ENCODE data around the gene HIPK2. TPM values are rescaled to one million over a fixed set of nuclear protein-coding genes. Genes with fewer than 3 reads are reported as not detected.

HIPK2 gene
- total RNA-seq, 4 donors from 2014 or later = 20.9 to 40.9 (median 26.7) TPM

GRCh38 chr7:139657725-139658124 lies 120.1 kb downstream of the HIPK2 start:
- no peak for DNase-seq (ENCODE audit: extremely low spot score)
- H3K36me3 ChIP-seq = no peaks in the 10 kb centered on the region
- H3K4me1 ChIP-seq = peaks cover 35 to 66% (median 47%) of the 10 kb centered on the region in 4 donors
- H3K9me3 ChIP-seq = no peaks in the 10 kb centered on the region
- 87% methylated on average over 1 of the region's 1 CpG for WGBS
- no peak for TF ChIP-seq CTCF (IDR thresholded peaks at IDR 0.05)
- TF ChIP-seq POLR2A (IDR thresholded peaks at IDR 0.05; ENCODE audit: low read depth) = no peak
- TF ChIP-seq POLR2AphosphoS5 (IDR thresholded peaks at IDR 0.05) = no peak
- TF ChIP-seq EP300 (IDR thresholded peaks at IDR 0.05) = no peak
- H3K27me3 ChIP-seq = no peaks in the 10 kb centered on the region
- intact Hi-C loops (cut with DNase I) = loop anchor here (10.0 kb wide), 1 partner anchor 67 kb away; no protein-coding TSS in a partner anchor
- no peak overlapping the region for H3K4me3 ChIP-seq
- H3K27ac ChIP-seq (replicated peaks in 1 of 4) = no peak overlapping the region

GRCh38 chr7:139656387-139656786 lies 121.4 kb downstream of the HIPK2 start:
- Histone ChIP-seq H3K36me3 (no peaks in the 10 kb centered on the region), H3K4me1 (peaks cover 32 to 65% (median 47%) of the 10 kb centered on the region in 4 donors), H3K27ac (replicated peaks in 1 of 4) (no peak overlapping the region), H3K27me3 (no peaks in the 10 kb centered on the region), H3K4me3 (no peak overlapping the region), H3K9me3 (no peaks in the 10 kb centered on the region)
- TF ChIP-seq CTCF (IDR thresholded peaks at IDR 0.05) = no peak
- TF ChIP-seq POLR2AphosphoS5 (IDR thresholded peaks at IDR 0.05) = no peak
- TF ChIP-seq POLR2A (IDR thresholded peaks at IDR 0.05; ENCODE audit: low read depth) = no peak
- TF ChIP-seq EP300 (IDR thresholded peaks at IDR 0.05) = no peak
- DNase-seq (ENCODE audit: extremely low spot score) = no peak
- WGBS = 96% methylated on average over 6 of the region's 6 CpGs
- intact Hi-C loops (cut with DNase I) = loop anchor here (10.0 kb wide), 1 partner anchor 68 kb away; no protein-coding TSS in a partner anchor

- intact Hi-C loops (cut with DNase I) = loop anchor here (10.0 kb wide), 1 partner anchor 69 kb away; no protein-coding TSS in a partner anchor
- 75% methylated on average over 8 of the region's 8 CpGs for WGBS
- no peak for DNase-seq (ENCODE audit: extremely low spot score)
- H3K4me1 ChIP-seq = peaks cover 31 to 63% (median 46%) of the 10 kb centered on the region in 4 donors
- TF ChIP-seq POLR2A (IDR thresholded peaks at IDR 0.05; ENCODE audit: low read depth) (no peak), CTCF (IDR thresholded peaks at IDR 0.05) (no peak), EP300 (IDR thresholded peaks at IDR 0.05) (no peak), POLR2AphosphoS5 (IDR thresholded peaks at IDR 0.05) (no peak)
- no peaks in the 10 kb centered on the region for H3K36me3 ChIP-seq
- no peak overlapping the region for H3K27ac ChIP-seq (replicated peaks in 1 of 4)
- H3K9me3 ChIP-seq = no peaks in the 10 kb centered on the region
- no peak overlapping the region for H3K4me3 ChIP-seq
- no peaks in the 10 kb centered on the region for H3K27me3 ChIP-seq
Observed at GRCh38 chr7:139655305-139655704, 122.5 kb downstream of the HIPK2 start.

DNA sequence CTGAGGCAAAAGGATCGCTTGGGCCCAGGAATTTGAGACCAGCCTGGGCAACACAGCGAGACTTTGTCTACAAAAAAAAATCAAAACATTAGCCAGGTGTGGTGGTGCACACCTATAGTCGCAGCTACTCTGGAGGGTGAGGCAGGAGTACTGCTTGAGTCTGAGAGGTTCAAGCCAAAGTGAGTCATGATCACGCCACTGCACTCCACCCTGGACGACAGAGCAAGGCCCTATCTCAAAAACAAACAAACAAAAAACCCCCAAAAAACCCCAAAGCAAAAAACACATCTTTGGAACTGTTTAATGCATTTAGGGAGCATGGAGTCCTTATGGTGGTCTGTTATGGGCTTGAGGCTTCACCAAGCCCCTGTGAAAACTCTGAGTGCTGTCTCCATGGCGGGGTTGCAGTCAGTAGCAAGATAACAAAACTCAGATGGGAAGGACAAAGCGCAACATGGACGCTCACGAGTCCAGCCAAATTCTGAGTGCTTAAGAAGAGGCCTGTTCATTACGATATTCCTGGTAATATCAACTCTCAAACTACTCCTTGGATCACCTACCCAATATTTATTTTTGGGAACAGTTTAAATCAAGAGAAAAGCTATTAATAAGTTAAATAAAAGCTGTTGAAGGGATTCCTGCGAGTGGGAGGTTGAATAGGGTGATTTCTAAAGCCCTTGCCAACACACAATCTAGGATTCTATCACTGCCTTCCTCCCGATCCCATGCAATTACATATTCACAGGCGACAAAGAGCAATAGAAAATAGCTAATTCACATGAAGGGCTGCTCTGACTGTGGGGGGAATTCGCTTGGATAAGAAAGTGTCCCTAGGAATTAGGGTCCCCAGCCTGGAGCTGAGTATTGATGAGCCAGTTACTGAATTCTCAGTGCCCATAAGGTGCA lies 123.3 kb downstream of the HIPK2 start:
- Histone ChIP-seq H3K27ac (replicated peaks in 1 of 4) (no peak overlapping the region), H3K27me3 (no peaks in the 10 kb centered on the region), H3K36me3 (no peaks in the 10 kb centered on the region), H3K4me3 (no peak overlapping the region), H3K9me3 (no peaks in the 10 kb centered on the region), H3K4me1 (peaks cover 25 to 63% (median 44%) of the 10 kb centered on the region in 4 donors)
- DNase-seq (ENCODE audit: extremely low spot score) = no peak
- WGBS = 84% methylated on average over 14 of the region's 14 CpGs
- intact Hi-C loops (cut with DNase I) = loop anchor here (10.0 kb wide), 1 partner anchor 70 kb away; no protein-coding TSS in a partner anchor
- TF ChIP-seq EP300 (IDR thresholded peaks at IDR 0.05) = no peak
- no peak for TF ChIP-seq CTCF (IDR thresholded peaks at IDR 0.05)
- no peak for TF ChIP-seq POLR2A (IDR thresholded peaks at IDR 0.05; ENCODE audit: low read depth)
- TF ChIP-seq POLR2AphosphoS5 (IDR thresholded peaks at IDR 0.05) = no peak
